HEK293 (cell line): ENCODE results near the gene RAB7A.

Experiments
- CTCF ChIA-PET: fragments of 350-600 bp; formaldehyde crosslinking; extraction: SDS; loops from one replicate; lab custom pipeline; 2021; ENCODE audit warnings: antibody characterized with exemption; lab: Yijun Ruan, JAX
- POLR2A ChIA-PET: fragments of 300-600 bp; formaldehyde crosslinking; extraction: SDS; loops from one replicate; lab custom pipeline; 2020; ENCODE audit warnings: antibody characterized with exemption, inconsistent platforms; lab: Yijun Ruan, JAX
- H3K27ac ChIP-seq: fragments of 200-500 bp; sonication (Bioruptor generic); 2 replicates; pipeline ENCODE4 v1.5.1; 2014; ENCODE audit warnings: low read depth, low read length, control low read depth, inconsistent platforms; ENCODE audit errors: extremely low read depth
- H3K36me3 ChIP-seq, 2 experiments: fragments of 200-500 bp in 1 of 2; sonication (Bioruptor generic) in 1 of 2; 1 replicate in 1 of 2; 2 replicates in 1 of 2; pipeline ENCODE4 v1.5.1; 2014 to 2017; ENCODE audit warnings: inconsistent platforms in 2 of 2, low read length in 2 of 2; ENCODE audit not compliant: control insufficient read depth in 2 of 2, insufficient read depth in 1 of 2
- H3K4me1 ChIP-seq: fragments of 200-500 bp; sonication (Bioruptor generic); 2 replicates; pipeline ENCODE4 v1.5.1; 2014; ENCODE audit warnings: mild to moderate bottlenecking, low read length, inconsistent platforms; ENCODE audit not compliant: control insufficient read depth, insufficient read depth
- H3K4me3 ChIP-seq: 2 replicates; pipeline ENCODE4 v1.5.1; 2011; ENCODE audit warnings: low read depth, mild to moderate bottlenecking, control low read depth, low read length, moderate library complexity
- H3K9me3 ChIP-seq: fragments of 200-500 bp; sonication (Bioruptor generic); 2 replicates; pipeline ENCODE4 v1.5.1; 2014; ENCODE audit warnings: low read depth, low read length, inconsistent platforms; ENCODE audit not compliant: control insufficient read depth, insufficient read depth
- AEBP2 ChIP-seq: fragments of 450-650 bp; formaldehyde crosslinking; IDR thresholded peaks from 2 replicates; pipeline ENCODE4 v1.5.1; 2016; ENCODE audit warnings: missing biosample characterization, missing genetic modification characterization, borderline replicate concordance
- BCL11B ChIP-seq: fragments of 450-650 bp; formaldehyde crosslinking; IDR thresholded peaks from 2 replicates; pipeline ENCODE4 v1.5.1; 2016; ENCODE audit warnings: low read depth, missing biosample characterization, missing genetic modification characterization
- ELK4 ChIP-seq: IDR thresholded peaks from 2 replicates; pipeline ENCODE4 v1.6.1; 2011; ENCODE audit warnings: mild to moderate bottlenecking, low read depth, low read length, borderline replicate concordance
- PRDM10 ChIP-seq: fragments of 450-650 bp; formaldehyde crosslinking; IDR thresholded peaks from 2 replicates; pipeline ENCODE4 v1.5.1; 2016; ENCODE audit warnings: missing biosample characterization, missing genetic modification characterization
- SETDB1 ChIP-seq: IDR thresholded peaks from one replicate; pipeline ENCODE4 v1.6.1; 2017; ENCODE audit warnings: mild to moderate bottlenecking, low read length, moderate library complexity, mixed read lengths; ENCODE audit not compliant: insufficient read length
- SP7 ChIP-seq: fragments of 450-650 bp; formaldehyde crosslinking; IDR thresholded peaks from 2 replicates; pipeline ENCODE4 v1.5.1; 2016; ENCODE audit warnings: missing biosample characterization, missing genetic modification characterization
- TSHZ1 ChIP-seq: fragments of 450-650 bp; formaldehyde crosslinking; IDR thresholded peaks from 2 replicates; pipeline ENCODE4 v1.5.1; 2016; ENCODE audit warnings: missing biosample characterization, missing genetic modification characterization, borderline replicate concordance
- ZBTB1 ChIP-seq: fragments of 450-650 bp; formaldehyde crosslinking; IDR thresholded peaks from 2 replicates; pipeline ENCODE4 v1.5.1; 2016; ENCODE audit warnings: missing biosample characterization, missing genetic modification characterization
- ZBTB20 ChIP-seq: fragments of 450-650 bp; formaldehyde crosslinking; IDR thresholded peaks from 2 replicates; pipeline ENCODE4 v1.5.1; 2016; ENCODE audit warnings: missing biosample characterization, missing genetic modification characterization
- ZBTB21 ChIP-seq: fragments of 450-650 bp; formaldehyde crosslinking; IDR thresholded peaks from 2 replicates; pipeline ENCODE4 v1.5.1; 2017; ENCODE audit warnings: missing biosample characterization, missing genetic modification characterization
- ZBTB6 ChIP-seq: fragments of 450-650 bp; formaldehyde crosslinking; IDR thresholded peaks from 2 replicates; pipeline ENCODE4 v1.5.1; 2017; ENCODE audit warnings: missing biosample characterization, missing genetic modification characterization
- ZBTB8A ChIP-seq: fragments of 450-650 bp; formaldehyde crosslinking; IDR thresholded peaks from 2 replicates; pipeline ENCODE4 v1.5.1; 2016; ENCODE audit warnings: missing biosample characterization, missing genetic modification characterization
- ZIC2 ChIP-seq: fragments of 450-650 bp; formaldehyde crosslinking; IDR thresholded peaks from 2 replicates; pipeline ENCODE4 v1.5.1; 2016; ENCODE audit warnings: missing biosample characterization, missing genetic modification characterization
- ZNF121 ChIP-seq: fragments of 450-650 bp; formaldehyde crosslinking; IDR thresholded peaks from 2 replicates; pipeline ENCODE4 v1.5.1; 2016; ENCODE audit warnings: missing biosample characterization, missing genetic modification characterization
- ZNF175 ChIP-seq: fragments of 450-650 bp; formaldehyde crosslinking; IDR thresholded peaks from 2 replicates; pipeline ENCODE4 v1.5.1; 2016; ENCODE audit warnings: missing biosample characterization, missing genetic modification characterization
- ZNF341 ChIP-seq: fragments of 450-650 bp; formaldehyde crosslinking; IDR thresholded peaks from 2 replicates; pipeline ENCODE4; 2016; ENCODE audit warnings: low read depth, missing biosample characterization, missing genetic modification characterization
- ZNF560 ChIP-seq: fragments of 450-650 bp; formaldehyde crosslinking; IDR thresholded peaks from 2 replicates; pipeline ENCODE4 v1.5.1; 2017; ENCODE audit warnings: missing biosample characterization, missing genetic modification characterization, borderline replicate concordance
- ZNF629 ChIP-seq: fragments of 450-650 bp; formaldehyde crosslinking; IDR thresholded peaks from 2 replicates; pipeline ENCODE4 v1.5.1; 2017; ENCODE audit warnings: missing biosample characterization, missing genetic modification characterization
- ZNF645 ChIP-seq: fragments of 450-650 bp; formaldehyde crosslinking; IDR thresholded peaks from 2 replicates; pipeline ENCODE4; 2016; ENCODE audit warnings: missing biosample characterization, missing genetic modification characterization
- ZNF654 ChIP-seq: fragments of 450-650 bp; formaldehyde crosslinking; IDR thresholded peaks from 2 replicates; pipeline ENCODE4 v1.5.1; 2016; ENCODE audit warnings: low read depth, missing biosample characterization, missing genetic modification characterization
- ZNF664 ChIP-seq: fragments of 450-650 bp; formaldehyde crosslinking; IDR thresholded peaks from 2 replicates; pipeline ENCODE4 v1.5.1; 2016; ENCODE audit warnings: missing biosample characterization, missing genetic modification characterization
- ZNF670 ChIP-seq: fragments of 450-650 bp; formaldehyde crosslinking; IDR thresholded peaks from 2 replicates; pipeline ENCODE4 v1.5.1; 2016; ENCODE audit warnings: missing biosample characterization, missing genetic modification characterization, low read depth

The RAB7A gene

GRCh38 chr3:128683957-128684356, 42.0 kb upstream of the RAB7A start (continued):
- no peak for TF ChIP-seq ZNF645
- TF ChIP-seq ZNF670, result no peak
- no peak for TF ChIP-seq AEBP2 (tag by site-specific recombination)

- H3K9me3 ChIP-seq, result no peaks in the 10 kb centered on the region
- no peak overlapping the region for H3K4me3 ChIP-seq
- CTCF ChIA-PET, result interaction anchor here (1.4 kb wide), 1 partner anchor 110 kb away, joined by 6 read pairs; no protein-coding TSS in a partner anchor
- no peaks in the 10 kb centered on the region for H3K4me1 ChIP-seq
- H3K27ac ChIP-seq, result no peak overlapping the region
- POLR2A ChIA-PET, result no interaction called here
- TF ChIP-seq PRDM10 (no peak), ZBTB21 (tag by site-specific recombination) (no peak), SETDB1 (no peak), ZBTB20 (tag by site-specific recombination) (no peak), ZBTB6 (no peak), ZBTB8A (tag by site-specific recombination) (no peak), BCL11B (no peak), ZNF175 (tag by site-specific recombination) (no peak), ZNF341 (tag by site-specific recombination) (no peak), SP7 (no peak), ZNF629 (tag by site-specific recombination) (no peak), ZIC2 (tag by site-specific recombination) (no peak), ZNF654 (no peak), TSHZ1 (no peak), ELK4 (no peak), ZNF560 (no peak), ZNF664 (tag by site-specific recombination) (no peak), ZBTB1 (no peak), ZNF121 (tag by site-specific recombination) (no peak)
- no peaks in the 10 kb centered on the region for H3K36me3 ChIP-seq
Observed at GRCh38 chr3:128684986-128685726, 40.8 kb upstream of the RAB7A start.
